Measurements from ENCODE around the gene IL17REL. TPM values are rescaled to one million over a fixed set of nuclear protein-coding genes. Genes with fewer than 3 reads are reported as not detected.

The IL17REL gene
- total and polyA plus RNA-seq, 3 experiments from 2014 or later = 0.20 to 0.29 TPM; not detected in 1

DNA sequence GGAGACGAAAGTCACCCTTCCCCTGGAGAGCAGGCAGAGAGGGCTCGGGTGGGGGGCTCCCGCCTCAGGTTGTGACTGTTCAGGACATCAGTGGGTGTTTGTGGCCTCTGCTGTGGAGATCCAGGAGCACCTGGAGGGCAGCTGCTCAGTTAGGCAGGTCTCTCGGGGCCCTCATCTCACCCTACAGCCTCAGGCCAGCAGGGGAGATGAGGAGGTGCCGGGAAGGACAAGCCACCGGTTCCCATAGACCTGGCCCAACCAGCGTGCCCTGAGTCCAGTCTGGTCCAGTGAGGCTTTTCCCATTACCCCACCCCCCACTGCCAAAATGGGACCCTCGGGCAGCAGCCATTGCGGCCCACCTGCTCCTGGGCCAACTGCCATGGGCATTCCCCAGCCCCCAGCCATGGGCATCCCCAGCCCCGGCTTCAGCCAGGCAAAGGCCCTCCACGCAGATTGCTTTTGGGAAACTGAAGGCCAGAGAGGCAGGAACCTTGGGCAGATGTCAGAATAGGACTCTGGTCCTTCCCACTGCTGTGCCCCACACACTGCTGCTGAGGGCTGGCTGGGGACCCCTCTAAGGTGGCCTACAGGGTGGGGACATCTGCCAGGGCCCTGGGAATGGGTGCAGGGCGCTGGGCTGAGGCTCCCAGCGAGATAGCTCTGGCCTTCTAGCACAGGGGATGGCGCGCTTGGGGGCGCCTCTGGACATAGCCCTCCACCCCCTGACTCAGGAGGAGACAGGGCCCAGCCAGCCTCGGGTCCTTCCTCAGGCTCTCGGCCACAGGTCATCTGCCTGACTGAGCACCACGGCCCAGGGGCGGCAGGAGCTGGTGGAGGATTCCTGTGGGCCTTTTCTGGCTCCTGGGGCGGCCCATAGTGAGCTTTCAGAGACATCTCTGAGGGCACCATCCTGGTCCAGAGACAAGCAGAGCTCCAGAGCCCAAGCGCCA lies 47.2 kb downstream of the IL17REL start:
- Mint-ChIP-seq H3K9me3 (peaks cover 0 to 4% (median 0%) of the 10 kb centered on the region in 5 donors), H3K4me3 (peak overlapping the region in 2 of 7 donors; percentile 60 to 78), H3K27ac (peak overlapping the region in 7 of 8 donors; percentile 33 to 99 (median 66)), H3K36me3 (peaks cover 0 to 31% (median 4%) of the 10 kb centered on the region in 3 donors), H3K4me1 (peaks cover 10 to 49% (median 19%) of the 10 kb centered on the region in 3 donors), H3K27me3 (peaks cover 0 to 3% of the 10 kb centered on the region in 2 donors)
- no peak overlapping the region for H3K4me3 ChIP-seq (ENCODE audit: low read length)
- H3K36me3 ChIP-seq (ENCODE audit: insufficient read depth, low read length) = peaks cover 13% of the 10 kb centered on the region
- peak in 2 of 5 donors; percentile 0 to 47 for DNase-seq
- CTCF ChIA-PET = no interaction called here
- no peaks in the 10 kb centered on the region for H3K9me3 ChIP-seq (ENCODE audit: low read length)
- POLR2A ChIA-PET = no interaction called here
- H3K27me3 ChIP-seq (ENCODE audit: insufficient read depth, low read length, poor library complexity, severe bottlenecking) = no peaks in the 10 kb centered on the region
- H3K27ac ChIP-seq (ENCODE audit: low read depth, low read length) = no peak overlapping the region
- H3K4me1 ChIP-seq (ENCODE audit: insufficient read depth, low read length) = peaks cover 37% of the 10 kb centered on the region

DNA sequence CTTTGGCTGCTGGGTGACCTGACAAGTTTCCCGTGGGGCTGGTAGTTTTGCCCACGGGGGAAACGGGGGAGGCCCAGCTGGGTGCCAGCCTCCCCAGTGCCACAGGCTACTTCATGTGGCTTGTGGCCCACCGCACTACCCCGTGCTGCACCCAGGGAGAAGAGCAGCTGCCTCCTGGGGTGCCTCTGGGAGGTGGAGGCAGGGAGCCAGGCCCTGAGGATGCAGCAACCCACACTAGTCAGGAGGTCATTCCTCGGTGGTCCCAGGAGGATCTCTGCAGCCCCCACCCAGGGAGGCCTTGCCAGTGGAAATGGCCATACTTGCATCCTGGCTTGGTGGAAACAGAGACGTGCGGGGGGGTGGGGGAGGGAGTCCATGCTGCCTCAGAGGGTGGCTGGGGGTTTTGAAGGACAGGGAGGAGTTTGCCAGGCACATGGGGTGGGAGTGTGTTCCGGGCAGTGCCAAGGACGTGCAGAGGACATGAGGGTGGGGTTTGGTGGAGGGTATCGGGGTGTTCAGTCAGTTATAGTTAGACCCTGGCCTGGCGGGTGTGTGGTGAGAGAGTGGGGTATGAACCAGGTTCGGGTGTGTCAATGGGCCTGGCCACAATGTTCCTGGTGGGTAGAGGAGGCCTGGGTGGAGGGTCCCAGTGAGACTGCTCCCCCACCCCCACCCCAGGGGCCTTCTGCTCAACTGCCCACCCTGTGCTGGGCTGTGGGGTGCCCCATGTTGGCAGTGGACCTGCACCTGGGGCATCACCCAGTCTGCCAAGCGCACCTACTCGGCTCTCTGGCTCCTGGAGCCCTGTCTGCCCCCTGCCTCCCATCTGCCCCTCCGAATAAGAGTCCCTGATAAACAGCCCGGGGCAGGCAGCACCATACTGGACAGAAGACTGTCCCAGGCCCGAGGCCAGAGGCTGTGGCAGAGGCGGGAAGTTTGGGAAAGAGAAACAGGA lies 48.2 kb downstream of the IL17REL start:
- Histone ChIP-seq H3K27ac (ENCODE audit: low read depth, low read length) (no peak overlapping the region), H3K4me1 (ENCODE audit: insufficient read depth, low read length) (peaks cover 34% of the 10 kb centered on the region), H3K36me3 (ENCODE audit: insufficient read depth, low read length) (peaks cover 13% of the 10 kb centered on the region), H3K4me3 (ENCODE audit: low read length) (no peak overlapping the region), H3K27me3 (ENCODE audit: insufficient read depth, low read length, poor library complexity, severe bottlenecking) (no peaks in the 10 kb centered on the region), H3K9me3 (ENCODE audit: low read length) (no peaks in the 10 kb centered on the region)
- ChIA-PET POLR2A (no interaction called here), CTCF (no interaction called here)
- Mint-ChIP-seq H3K27me3 (peaks cover 0 to 3% of the 10 kb centered on the region in 2 donors), H3K9me3 (peaks cover 0 to 4% (median 0%) of the 10 kb centered on the region in 5 donors), H3K27ac (peak overlapping the region; percentile 83 to 99 (median 93)), H3K4me1 (peaks cover 8 to 44% (median 20%) of the 10 kb centered on the region in 3 donors), H3K36me3 (peaks cover 0 to 31% (median 4%) of the 10 kb centered on the region in 3 donors), H3K4me3 (peak overlapping the region; percentile 62 to 97 (median 78))
- peak in 4 of 5 donors; percentile 37 to 80 (median 63) for DNase-seq

DNA sequence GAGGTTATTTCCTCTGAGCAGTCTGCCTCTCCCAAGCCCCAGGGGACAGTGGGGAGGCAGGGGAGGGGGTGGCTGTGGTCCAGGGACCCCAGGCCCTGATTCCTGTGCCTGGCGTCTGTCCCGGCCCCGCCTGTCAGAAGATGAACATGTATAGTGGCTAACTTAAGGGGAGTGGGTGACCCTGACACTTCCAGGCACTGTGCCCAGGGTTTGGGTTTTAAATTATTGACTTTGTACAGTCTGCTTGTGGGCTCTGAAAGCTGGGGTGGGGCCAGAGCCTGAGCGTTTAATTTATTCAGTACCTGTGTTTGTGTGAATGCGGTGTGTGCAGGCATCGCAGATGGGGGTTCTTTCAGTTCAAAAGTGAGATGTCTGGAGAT lies 48.9 kb downstream of the IL17REL start:
- H3K4me3 ChIP-seq (ENCODE audit: low read length) = no peak overlapping the region
- CTCF ChIA-PET = interaction anchor here (1.1 to 1.7 kb wide), 2 partner anchors 18 to 67 kb away, joined by 4 to 7 read pairs; no protein-coding TSS in a partner anchor
- peaks cover 8 to 44% (median 22%) of the 10 kb centered on the region in 3 donors for H3K4me1 Mint-ChIP-seq
- peak overlapping the region; percentile 83 to 99 (median 93) for H3K27ac Mint-ChIP-seq
- peak overlapping the region; percentile 62 to 97 (median 77) for H3K4me3 Mint-ChIP-seq
- H3K27ac ChIP-seq (ENCODE audit: low read depth, low read length) = peak overlapping the region; percentile 64
- peak in 2 of 5 donors; percentile 8 to 57 for DNase-seq
- peaks cover 0 to 31% (median 4%) of the 10 kb centered on the region in 3 donors for H3K36me3 Mint-ChIP-seq
- peaks cover 13% of the 10 kb centered on the region for H3K36me3 ChIP-seq (ENCODE audit: insufficient read depth, low read length)
- POLR2A ChIA-PET = no interaction called here
- H3K27me3 ChIP-seq (ENCODE audit: insufficient read depth, low read length, poor library complexity, severe bottlenecking) = no peaks in the 10 kb centered on the region
- peaks cover 0 to 4% (median 0%) of the 10 kb centered on the region in 5 donors for H3K9me3 Mint-ChIP-seq
- H3K4me1 ChIP-seq (ENCODE audit: insufficient read depth, low read length) = peaks cover 36% of the 10 kb centered on the region
- no peaks in the 10 kb centered on the region for H3K9me3 ChIP-seq (ENCODE audit: low read length)
- H3K27me3 Mint-ChIP-seq = peaks cover 0 to 3% of the 10 kb centered on the region in 2 donors

DNA sequence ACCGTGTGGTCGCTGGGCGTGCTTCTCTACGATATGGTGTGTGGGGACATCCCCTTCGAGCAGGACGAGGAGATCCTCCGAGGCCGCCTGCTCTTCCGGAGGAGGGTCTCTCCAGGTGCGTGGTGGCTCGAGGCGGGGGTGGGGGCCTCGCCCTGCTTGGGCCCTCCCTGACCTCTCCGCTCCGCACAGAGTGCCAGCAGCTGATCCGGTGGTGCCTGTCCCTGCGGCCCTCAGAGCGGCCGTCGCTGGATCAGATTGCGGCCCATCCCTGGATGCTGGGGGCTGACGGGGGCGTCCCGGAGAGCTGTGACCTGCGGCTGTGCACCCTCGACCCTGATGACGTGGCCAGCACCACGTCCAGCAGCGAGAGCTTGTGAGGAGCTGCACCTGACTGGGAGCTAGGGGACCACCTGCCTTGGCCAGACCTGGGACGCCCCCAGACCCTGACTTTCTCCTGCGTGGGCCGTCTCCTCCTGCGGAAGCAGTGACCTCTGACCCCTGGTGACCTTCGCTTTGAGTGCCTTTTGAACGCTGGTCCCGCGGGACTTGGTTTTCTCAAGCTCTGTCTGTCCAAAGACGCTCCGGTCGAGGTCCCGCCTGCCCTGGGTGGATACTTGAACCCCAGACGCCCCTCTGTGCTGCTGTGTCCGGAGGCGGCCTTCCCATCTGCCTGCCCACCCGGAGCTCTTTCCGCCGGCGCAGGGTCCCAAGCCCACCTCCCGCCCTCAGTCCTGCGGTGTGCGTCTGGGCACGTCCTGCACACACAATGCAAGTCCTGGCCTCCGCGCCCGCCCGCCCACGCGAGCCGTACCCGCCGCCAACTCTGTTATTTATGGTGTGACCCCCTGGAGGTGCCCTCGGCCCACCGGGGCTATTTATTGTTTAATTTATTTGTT lies 49.6 kb downstream of the IL17REL start:
- peaks cover 0 to 31% (median 4%) of the 10 kb centered on the region in 3 donors for H3K36me3 Mint-ChIP-seq
- peaks cover 0 to 3% of the 10 kb centered on the region in 2 donors for H3K27me3 Mint-ChIP-seq
- ChIA-PET CTCF (interaction anchor here (0.6 to 1.7 kb wide), 5 partner anchors 8 to 68 kb away, joined by 3 to 7 read pairs (median 4); no protein-coding TSS in a partner anchor), POLR2A (interaction anchor here (0.6 to 3.3 kb wide), 8 partner anchors 8 to 653 kb away, joined by 3 to 30 read pairs (median 4); no protein-coding TSS in a partner anchor)
- Histone ChIP-seq H3K9me3 (ENCODE audit: low read length) (no peaks in the 10 kb centered on the region), H3K4me3 (ENCODE audit: low read length) (peak overlapping the region; percentile 34), H3K27ac (ENCODE audit: low read depth, low read length) (peak overlapping the region; percentile 64), H3K36me3 (ENCODE audit: insufficient read depth, low read length) (peaks cover 13% of the 10 kb centered on the region), H3K27me3 (ENCODE audit: insufficient read depth, low read length, poor library complexity, severe bottlenecking) (no peaks in the 10 kb centered on the region), H3K4me1 (ENCODE audit: insufficient read depth, low read length) (peaks cover 36% of the 10 kb centered on the region)
- peak overlapping the region; percentile 83 to 99 (median 94) for H3K27ac Mint-ChIP-seq
- peaks cover 0 to 4% (median 0%) of the 10 kb centered on the region in 5 donors for H3K9me3 Mint-ChIP-seq
- H3K4me3 Mint-ChIP-seq = peak overlapping the region; percentile 69 to 97 (median 78)
- H3K4me1 Mint-ChIP-seq = peaks cover 8 to 44% (median 22%) of the 10 kb centered on the region in 3 donors
- peak in 2 of 5 donors; percentile 2 to 53 for DNase-seq

DNA sequence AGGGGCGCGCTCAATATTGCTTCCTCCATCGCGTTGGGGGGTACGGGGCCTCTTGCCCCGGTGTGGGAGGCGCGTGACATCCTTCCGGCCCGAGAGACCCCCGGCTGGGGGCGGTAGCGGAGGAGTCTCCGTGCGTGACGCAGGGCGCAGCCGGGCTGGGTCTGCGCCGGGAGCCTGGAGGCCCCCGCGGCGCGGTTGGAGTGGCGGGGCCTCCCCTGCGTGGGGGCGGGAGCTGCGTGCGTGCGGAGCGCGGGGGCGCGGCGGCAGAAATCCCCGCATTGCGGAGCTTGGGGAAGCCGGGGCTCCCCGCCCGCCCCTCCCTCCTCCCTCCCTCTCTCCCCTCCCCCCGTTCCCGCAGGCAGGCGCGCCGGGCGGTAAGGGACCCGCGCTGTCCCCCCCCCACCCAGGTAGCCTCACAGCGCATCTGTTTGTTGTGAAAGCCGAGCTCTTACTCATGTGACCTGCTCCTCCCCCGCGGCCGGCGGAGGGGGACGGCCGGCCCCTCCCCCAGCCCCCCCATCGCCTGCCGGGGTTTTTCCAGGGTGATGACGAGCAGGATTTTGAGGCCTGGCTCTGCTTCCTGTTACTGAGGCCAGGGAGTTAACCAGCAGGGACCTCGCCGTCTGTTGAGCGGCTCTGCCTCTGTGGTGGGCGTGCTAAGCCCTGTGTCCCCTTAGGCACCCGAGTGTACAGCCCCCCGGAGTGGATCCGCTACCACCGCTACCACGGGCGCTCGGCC lies 50.4 kb downstream of the IL17REL start:
- Mint-ChIP-seq H3K4me1 (peaks cover 8 to 40% (median 20%) of the 10 kb centered on the region in 3 donors), H3K27me3 (peaks cover 0 to 4% of the 10 kb centered on the region in 2 donors), H3K4me3 (peak overlapping the region; percentile 86 to 97 (median 93)), H3K27ac (peak overlapping the region; percentile 91 to 99 (median 93)), H3K36me3 (peaks cover 0 to 31% (median 4%) of the 10 kb centered on the region in 3 donors), H3K9me3 (peaks cover 0 to 4% (median 0%) of the 10 kb centered on the region in 5 donors)
- Histone ChIP-seq H3K27ac (ENCODE audit: low read depth, low read length) (peak overlapping the region; percentile 79), H3K36me3 (ENCODE audit: insufficient read depth, low read length) (peaks cover 13% of the 10 kb centered on the region), H3K4me1 (ENCODE audit: insufficient read depth, low read length) (peaks cover 33% of the 10 kb centered on the region), H3K27me3 (ENCODE audit: insufficient read depth, low read length, poor library complexity, severe bottlenecking) (no peaks in the 10 kb centered on the region), H3K9me3 (ENCODE audit: low read length) (no peaks in the 10 kb centered on the region), H3K4me3 (ENCODE audit: low read length) (peak overlapping the region; percentile 71)
- ChIA-PET CTCF (interaction anchor here (1.0 to 1.7 kb wide), 3 partner anchors 8 to 68 kb away, joined by 4 to 7 read pairs (median 5); no protein-coding TSS in a partner anchor), POLR2A (interaction anchor here (0.6 to 3.3 kb wide), 8 partner anchors 9 to 653 kb away, joined by 3 to 30 read pairs (median 4); no protein-coding TSS in a partner anchor)
- DNase-seq = peak; percentile 75 to 90 (median 84)

DNA sequence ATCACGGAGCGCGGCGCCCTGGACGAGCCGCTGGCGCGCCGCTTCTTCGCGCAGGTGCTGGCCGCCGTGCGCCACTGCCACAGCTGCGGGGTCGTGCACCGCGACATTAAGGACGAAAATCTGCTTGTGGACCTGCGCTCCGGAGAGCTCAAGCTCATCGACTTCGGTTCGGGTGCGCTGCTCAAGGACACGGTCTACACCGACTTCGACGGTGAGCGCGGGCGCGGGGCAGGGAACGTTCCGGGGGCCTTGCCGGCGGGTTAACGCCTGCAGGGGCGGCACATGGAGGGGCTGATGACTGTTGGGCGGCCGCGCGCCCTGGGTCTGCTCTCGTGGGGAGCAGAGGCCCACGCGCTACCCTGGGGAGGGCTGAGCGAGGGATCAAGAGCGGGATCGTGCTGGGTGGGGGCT lies 51.0 kb downstream of the IL17REL start:
- H3K4me3 ChIP-seq (ENCODE audit: low read length) = peak overlapping the region; percentile 71
- peaks cover 13% of the 10 kb centered on the region for H3K36me3 ChIP-seq (ENCODE audit: insufficient read depth, low read length)
- peaks cover 0 to 31% (median 4%) of the 10 kb centered on the region in 3 donors for H3K36me3 Mint-ChIP-seq
- H3K27ac Mint-ChIP-seq = peak overlapping the region; percentile 91 to 99 (median 93)
- POLR2A ChIA-PET = interaction anchor here (0.8 to 3.3 kb wide), 6 partner anchors 7 to 229 kb away, joined by 3 to 30 read pairs (median 5); no protein-coding TSS in a partner anchor
- peak overlapping the region; percentile 86 to 97 (median 93) for H3K4me3 Mint-ChIP-seq
- peaks cover 8 to 39% (median 22%) of the 10 kb centered on the region in 3 donors for H3K4me1 Mint-ChIP-seq
- H3K27me3 ChIP-seq (ENCODE audit: insufficient read depth, low read length, poor library complexity, severe bottlenecking) = no peaks in the 10 kb centered on the region
- DNase-seq = no peak
- H3K4me1 ChIP-seq (ENCODE audit: insufficient read depth, low read length) = peaks cover 29% of the 10 kb centered on the region
- CTCF ChIA-PET = interaction anchor here (1.0 to 1.6 kb wide), 2 partner anchors 9 to 69 kb away, joined by 4 to 5 read pairs; no protein-coding TSS in a partner anchor
- peaks cover 0 to 4% (median 0%) of the 10 kb centered on the region in 5 donors for H3K9me3 Mint-ChIP-seq
- peak overlapping the region; percentile 79 for H3K27ac ChIP-seq (ENCODE audit: low read depth, low read length)
- no peaks in the 10 kb centered on the region for H3K9me3 ChIP-seq (ENCODE audit: low read length)
- H3K27me3 Mint-ChIP-seq = peaks cover 0 to 5% of the 10 kb centered on the region in 2 donors
